Measurements from ENCODE around the gene CALN1. TPM values are rescaled to one million over a fixed set of nuclear protein-coding genes. Genes with fewer than 3 reads are reported as not detected.

CALN1 gene
- total RNA-seq, 1 donor from 2014 or later = not detected

DNA sequence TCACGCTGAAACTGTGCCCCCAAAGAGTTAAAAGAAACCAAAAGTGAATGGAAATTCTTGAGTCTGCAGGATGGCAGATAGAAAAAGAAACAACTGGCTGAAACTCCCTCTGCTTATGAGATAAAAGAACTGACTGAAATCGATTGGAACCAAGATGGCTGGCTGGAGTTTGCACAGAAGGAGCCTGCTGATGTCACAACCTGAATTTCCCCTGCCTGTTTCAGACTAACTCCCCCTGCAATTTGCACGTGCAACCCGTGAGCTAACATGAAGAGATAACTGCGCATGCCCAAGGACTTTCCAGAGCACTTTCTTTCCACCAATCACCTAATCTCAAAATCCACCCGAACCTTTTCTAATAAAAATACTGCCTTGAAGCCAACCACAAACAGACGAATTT is 435.5 kb downstream of the CALN1 start:
- no peaks in the 10 kb centered on the region for H4K20me1 ChIP-seq (ENCODE audit: insufficient read depth, low read length)
- no peak overlapping the region for H3K9ac ChIP-seq (ENCODE audit: low read length)
- DNase-seq (ENCODE audit: low read depth) (no peak), FAIRE-seq (no peak)
- no peak overlapping the region for H3K4me3 ChIP-seq (ENCODE audit: insufficient read depth, low read depth, low read length)
- peaks cover 8% of the 10 kb centered on the region for H3K9me3 Mint-ChIP-seq (ENCODE audit: unreplicated experiment)
- no peak overlapping the region for H3K27ac ChIP-seq (ENCODE audit: low read depth, low read length)
- H3K4me1 ChIP-seq (ENCODE audit: insufficient read depth, low read length) = no peaks in the 10 kb centered on the region
- no peak overlapping the region for H3K27ac Mint-ChIP-seq (ENCODE audit: unreplicated experiment)
- H3K27me3 ChIP-seq (ENCODE audit: insufficient read depth, low read length) = no peaks in the 10 kb centered on the region
- no peaks in the 10 kb centered on the region for H3K79me2 ChIP-seq (ENCODE audit: insufficient read depth, low read length)
- no peaks in the 10 kb centered on the region for H3K9me3 ChIP-seq (ENCODE audit: insufficient read depth, low read depth, low read length)
- H3K27me3 Mint-ChIP-seq (ENCODE audit: low read depth, unreplicated experiment) = peaks cover 8% of the 10 kb centered on the region
- no peak overlapping the region for H3K4me2 ChIP-seq (ENCODE audit: low read length)
- no peaks in the 10 kb centered on the region for H3K36me3 ChIP-seq (ENCODE audit: insufficient read depth, low read length)
- no peak overlapping the region for H2AFZ ChIP-seq (ENCODE audit: low read depth, low read length)
- TF ChIP-seq, protein P1, sequence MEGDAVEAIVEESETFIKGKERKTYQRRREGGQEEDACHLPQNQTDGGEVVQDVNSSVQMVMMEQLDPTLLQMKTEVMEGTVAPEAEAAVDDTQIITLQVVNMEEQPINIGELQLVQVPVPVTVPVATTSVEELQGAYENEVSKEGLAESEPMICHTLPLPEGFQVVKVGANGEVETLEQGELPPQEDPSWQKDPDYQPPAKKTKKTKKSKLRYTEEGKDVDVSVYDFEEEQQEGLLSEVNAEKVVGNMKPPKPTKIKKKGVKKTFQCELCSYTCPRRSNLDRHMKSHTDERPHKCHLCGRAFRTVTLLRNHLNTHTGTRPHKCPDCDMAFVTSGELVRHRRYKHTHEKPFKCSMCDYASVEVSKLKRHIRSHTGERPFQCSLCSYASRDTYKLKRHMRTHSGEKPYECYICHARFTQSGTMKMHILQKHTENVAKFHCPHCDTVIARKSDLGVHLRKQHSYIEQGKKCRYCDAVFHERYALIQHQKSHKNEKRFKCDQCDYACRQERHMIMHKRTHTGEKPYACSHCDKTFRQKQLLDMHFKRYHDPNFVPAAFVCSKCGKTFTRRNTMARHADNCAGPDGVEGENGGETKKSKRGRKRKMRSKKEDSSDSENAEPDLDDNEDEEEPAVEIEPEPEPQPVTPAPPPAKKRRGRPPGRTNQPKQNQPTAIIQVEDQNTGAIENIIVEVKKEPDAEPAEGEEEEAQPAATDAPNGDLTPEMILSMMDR (IDR thresholded peaks at IDR 0.05; ENCODE audit: insufficient read depth, low read depth, low read length) = no peak
- no peak for TF ChIP-seq EZH2 (IDR thresholded peaks at IDR 0.05; ENCODE audit: insufficient read depth, low read length)
- H3K36me3 Mint-ChIP-seq (ENCODE audit: low read depth, unreplicated experiment) = peaks cover 2% of the 10 kb centered on the region
- no peak overlapping the region for H3K4me3 Mint-ChIP-seq (ENCODE audit: unreplicated experiment)
- H3K4me1 Mint-ChIP-seq (ENCODE audit: low read depth, unreplicated experiment) = peaks cover 4% of the 10 kb centered on the region

DNA sequence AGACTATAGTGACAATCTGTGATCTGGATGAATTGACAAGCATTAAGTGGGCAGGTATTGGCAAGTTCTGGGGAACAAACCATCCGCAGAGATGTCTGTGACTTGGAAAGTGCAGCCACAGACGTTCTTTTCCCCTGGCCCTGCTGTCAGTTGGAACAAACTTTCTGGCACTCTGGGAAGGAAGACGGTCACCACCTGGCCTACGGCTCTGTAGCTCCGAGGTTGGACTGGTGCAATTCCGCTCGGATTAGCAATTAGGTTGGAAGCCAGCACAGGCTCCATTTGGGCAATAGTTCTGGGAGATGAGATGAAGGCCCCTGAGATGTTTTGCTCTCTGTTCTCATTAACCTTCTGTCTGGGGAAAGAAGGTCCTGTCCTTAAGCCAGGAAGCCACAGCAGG is 437.5 kb downstream of the CALN1 start:
- TF ChIP-seq, protein P1 (IDR thresholded peaks at IDR 0.05; ENCODE audit: insufficient read depth, low read depth, low read length) = no peak
- TF ChIP-seq EZH2 (IDR thresholded peaks at IDR 0.05; ENCODE audit: insufficient read depth, low read length) = no peak
- Mint-ChIP-seq H3K9me3 (ENCODE audit: unreplicated experiment) (peaks cover 8% of the 10 kb centered on the region), H3K4me3 (ENCODE audit: unreplicated experiment) (no peak overlapping the region), H3K4me1 (ENCODE audit: low read depth, unreplicated experiment) (peaks cover 4% of the 10 kb centered on the region), H3K27ac (ENCODE audit: unreplicated experiment) (no peak overlapping the region), H3K27me3 (ENCODE audit: low read depth, unreplicated experiment) (peaks cover 8% of the 10 kb centered on the region), H3K36me3 (ENCODE audit: low read depth, unreplicated experiment) (peaks cover 2% of the 10 kb centered on the region)
- no peaks in the 10 kb centered on the region for H3K4me1 ChIP-seq (ENCODE audit: insufficient read depth, low read length)
- H3K4me2 ChIP-seq (ENCODE audit: low read length) = no peak overlapping the region
- no peak overlapping the region for H3K4me3 ChIP-seq (ENCODE audit: insufficient read depth, low read depth, low read length)
- no peak overlapping the region for H3K27ac ChIP-seq (ENCODE audit: low read depth, low read length)
- no peaks in the 10 kb centered on the region for H3K79me2 ChIP-seq (ENCODE audit: insufficient read depth, low read length)
- H3K9me3 ChIP-seq (ENCODE audit: insufficient read depth, low read depth, low read length) = no peaks in the 10 kb centered on the region
- no peaks in the 10 kb centered on the region for H3K36me3 ChIP-seq (ENCODE audit: insufficient read depth, low read length)
- H3K9ac ChIP-seq (ENCODE audit: low read length) = no peak overlapping the region
- no peak for FAIRE-seq
- no peak overlapping the region for H2AFZ ChIP-seq (ENCODE audit: low read depth, low read length)
- H3K27me3 ChIP-seq (ENCODE audit: insufficient read depth, low read length) = no peaks in the 10 kb centered on the region
- DNase-seq (ENCODE audit: low read depth) = no peak
- no peaks in the 10 kb centered on the region for H4K20me1 ChIP-seq (ENCODE audit: insufficient read depth, low read length)

DNA sequence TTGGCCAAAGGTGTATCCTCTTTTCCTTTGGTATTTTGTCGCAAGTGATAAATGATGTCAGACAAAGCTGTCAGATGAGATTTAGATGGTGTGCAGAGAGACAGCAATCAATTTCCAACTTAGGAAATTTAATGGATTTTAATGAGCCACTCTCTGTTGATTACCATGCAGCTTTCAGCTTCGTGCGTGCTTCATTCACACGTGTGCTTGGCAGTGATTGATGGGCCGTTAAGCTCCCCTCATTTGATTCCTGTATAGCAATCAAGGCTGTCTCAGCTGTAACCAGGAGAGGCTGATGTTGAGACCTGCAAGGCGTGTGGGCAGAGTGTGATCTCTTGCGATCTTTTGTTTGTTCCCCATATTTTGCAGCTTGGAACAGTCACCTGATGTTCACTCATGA is 439.6 kb downstream of the CALN1 start:
- Histone ChIP-seq H3K9ac (ENCODE audit: low read length) (no peak overlapping the region), H3K36me3 (ENCODE audit: insufficient read depth, low read length) (no peaks in the 10 kb centered on the region), H3K27me3 (ENCODE audit: insufficient read depth, low read length) (no peaks in the 10 kb centered on the region), H3K4me3 (ENCODE audit: insufficient read depth, low read depth, low read length) (no peak overlapping the region), H3K27ac (ENCODE audit: low read depth, low read length) (no peak overlapping the region), H3K9me3 (ENCODE audit: insufficient read depth, low read depth, low read length) (no peaks in the 10 kb centered on the region), H4K20me1 (ENCODE audit: insufficient read depth, low read length) (no peaks in the 10 kb centered on the region), H3K4me2 (ENCODE audit: low read length) (no peak overlapping the region), H3K4me1 (ENCODE audit: insufficient read depth, low read length) (no peaks in the 10 kb centered on the region), H2AFZ (ENCODE audit: low read depth, low read length) (no peak overlapping the region), H3K79me2 (ENCODE audit: insufficient read depth, low read length) (no peaks in the 10 kb centered on the region)
- TF ChIP-seq EZH2 (IDR thresholded peaks at IDR 0.05; ENCODE audit: insufficient read depth, low read length) = no peak
- TF ChIP-seq, protein P1 (IDR thresholded peaks at IDR 0.05; ENCODE audit: insufficient read depth, low read depth, low read length) = no peak
- no peak for DNase-seq (ENCODE audit: low read depth)
- Mint-ChIP-seq H3K4me1 (ENCODE audit: low read depth, unreplicated experiment) (peaks cover 4% of the 10 kb centered on the region), H3K4me3 (ENCODE audit: unreplicated experiment) (no peak overlapping the region), H3K27ac (ENCODE audit: unreplicated experiment) (no peak overlapping the region), H3K9me3 (ENCODE audit: unreplicated experiment) (peaks cover 8% of the 10 kb centered on the region), H3K36me3 (ENCODE audit: low read depth, unreplicated experiment) (peaks cover 2% of the 10 kb centered on the region), H3K27me3 (ENCODE audit: low read depth, unreplicated experiment) (peaks cover 9% of the 10 kb centered on the region)
- FAIRE-seq = no peak

Data from astrocyte (in vitro differentiated cells and primary cell).